K562 (cell line): Measurements from ENCODE around the gene ABLIM2. TPM values are rescaled to one million over a fixed set of nuclear protein-coding genes. Genes with fewer than 3 reads are reported as not detected.
A peak's percentile ranks its signal among the peaks of the same experiment; 100 is the strongest.

Source experiments
- ARID4B ChIP-seq: sonication (generic); formaldehyde crosslinking; IDR thresholded peaks from 2 replicates; pipeline ENCODE4 v1.8.0; 2022; ENCODE audit warnings: mild to moderate bottlenecking, missing genetic modification reagents
- BRD4 ChIP-seq: fragments of 200-600 bp; sonication (generic); IDR thresholded peaks from 2 replicates; pipeline ENCODE4 v1.6.1; 2017; ENCODE audit warnings: inconsistent platforms
- CBFB ChIP-seq: sonication (generic); formaldehyde crosslinking; IDR thresholded peaks from 2 replicates; pipeline ENCODE4 v1.4.0; 2020; ENCODE audit warnings: mild to moderate bottlenecking, missing genetic modification reagents
- COPS2 ChIP-seq: fragments of 450-650 bp; conservative IDR thresholded peaks from 2 replicates; pipeline ENCODE4 v1.6.1; 2016; ENCODE audit warnings: mild to moderate bottlenecking, moderate library complexity
- DIDO1 ChIP-seq: fragments of 450-650 bp; IDR thresholded peaks from 2 replicates; pipeline ENCODE4 v1.6.1; 2016; ENCODE audit warnings: low read depth, missing biosample characterization, missing genetic modification characterization
- ELF1 ChIP-seq: fragments of 200-800 bp; sonication (Bioruptor generic); IDR thresholded peaks from 2 replicates; pipeline ENCODE4 v1.6.1; 2016; ENCODE audit warnings: missing genetic modification characterization, missing compliant biosample characterization
- HBP1 ChIP-seq: fragments of 450-650 bp; formaldehyde crosslinking; IDR thresholded peaks from 2 replicates; pipeline ENCODE4 v1.4.0; 2022; ENCODE audit warnings: missing genetic modification characterization
- HDAC2 ChIP-seq: fragments of 450-650 bp; IDR thresholded peaks from 2 replicates; pipeline ENCODE4 v1.6.1; 2016; ENCODE audit warnings: mild to moderate bottlenecking
- HDAC8 ChIP-seq: fragments of 450-650 bp; IDR thresholded peaks from 2 replicates; pipeline ENCODE4 v1.6.1; 2016; ENCODE audit warnings: mild to moderate bottlenecking, missing genetic modification characterization, moderate library complexity, missing compliant biosample characterization
- HNRNPL ChIP-seq: fragments of 200-400 bp; formaldehyde crosslinking; IDR thresholded peaks from 2 replicates; pipeline ENCODE4 v1.6.1; 2017; ENCODE audit warnings: low read depth, mild to moderate bottlenecking, low read length
- MXD1 ChIP-seq: fragments of 250-450 bp; sonication (Bioruptor Pico); IDR thresholded peaks from 2 replicates; pipeline ENCODE4 v1.8.0; 2021; ENCODE audit warnings: borderline replicate concordance, mild to moderate bottlenecking, moderate library complexity; ENCODE audit not compliant: poor library complexity, severe bottlenecking
- NFXL1 ChIP-seq: fragments of 450-650 bp; formaldehyde crosslinking; IDR thresholded peaks from 2 replicates; pipeline ENCODE4 v1.4.0; 2021; ENCODE audit warnings: mild to moderate bottlenecking
- NUFIP1 ChIP-seq: fragments of 450-650 bp; IDR thresholded peaks from 2 replicates; pipeline ENCODE4 v1.6.1; 2018; ENCODE audit not compliant: partially characterized antibody
- PHF20 ChIP-seq: fragments of 450-650 bp; IDR thresholded peaks from 2 replicates; pipeline ENCODE4 v1.6.1; 2018; ENCODE audit not compliant: partially characterized antibody
- POLR2G ChIP-seq: fragments of 200-400 bp; formaldehyde crosslinking; IDR thresholded peaks from 2 replicates; pipeline ENCODE4 v1.6.1; 2017; ENCODE audit warnings: low read depth, mild to moderate bottlenecking, antibody characterized with exemption, low read length, moderate library complexity
- ZBTB43 ChIP-seq: sonication (generic); formaldehyde crosslinking; IDR thresholded peaks from 2 replicates; pipeline ENCODE4 v1.8.0; 2023; ENCODE audit warnings: mild to moderate bottlenecking, missing genetic modification reagents
- ZFX ChIP-seq: sonication (generic); formaldehyde crosslinking; IDR thresholded peaks from 2 replicates; pipeline ENCODE4 v1.8.0; 2022; ENCODE audit warnings: mild to moderate bottlenecking, missing genetic modification reagents, moderate library complexity
- ZNF140 ChIP-seq: fragments of 250-450 bp; sonication (Bioruptor Pico); IDR thresholded peaks from 2 replicates; pipeline ENCODE4 v1.8.0; 2021; ENCODE audit warnings: moderate library complexity, mild to moderate bottlenecking, inconsistent platforms
- ZNF175 ChIP-seq: fragments of 200-800 bp; sonication (Bioruptor generic); IDR thresholded peaks from 2 replicates; pipeline ENCODE4 v1.6.1; 2016; ENCODE audit warnings: low read depth, mild to moderate bottlenecking, missing genetic modification characterization, missing compliant biosample characterization
- ZNF3 ChIP-seq: fragments of 250-450 bp; sonication (Bioruptor Pico); IDR thresholded peaks from 2 replicates; pipeline ENCODE4 v1.5.0; 2021; ENCODE audit warnings: mild to moderate bottlenecking, moderate library complexity
- ZNF584 ChIP-seq: fragments of 200-800 bp; sonication (Bioruptor generic); IDR thresholded peaks from 2 replicates; pipeline ENCODE4 v1.6.1; 2016; ENCODE audit warnings: low read depth, mild to moderate bottlenecking, missing genetic modification characterization, missing compliant biosample characterization
- ZNF76 ChIP-seq: fragments of 250-450 bp; sonication (Bioruptor Pico); IDR thresholded peaks from 2 replicates; pipeline ENCODE4 v1.4.0; 2020; ENCODE audit warnings: mild to moderate bottlenecking, moderate library complexity, borderline replicate concordance
- ZNF77 ChIP-seq: fragments of 250-450 bp; sonication (Bioruptor Pico); IDR thresholded peaks from 2 replicates; pipeline ENCODE4 v1.5.0; 2020
- polyA plus RNA-seq, 8 experiments: library from polyadenylated mRNA; depleted of rRNA in 4 of 8; stranded (reverse) in 5 of 8; unstranded in 3 of 8; fragments of >200 nt; fragmentation: Nextera tagmentation in 2 of 8; fragmentation: Illumina TruSeq in 1 of 8; extraction: Ambion mirVana in 2 of 8; extraction: Trizol in 1 of 8; gene quantifications; 2 replicates each; pipeline versions ENCODE4 v1.2.1 to v1.2.3, GENCODE V29; 2011 to 2014; ENCODE audit warnings: inconsistent platforms in 1 of 8, missing spikeins in 1 of 8
- total RNA-seq, 7 experiments: library from RNA; depleted of rRNA in 6 of 7; stranded (reverse); fragments of >200 nt in 6 of 7; fragmentation: Illumina TruSeq in 2 of 7; extraction: Trizol in 2 of 7; gene quantifications; 2 replicates each; pipeline versions ENCODE4 v1.2.1 to v1.2.3, GENCODE V29; 2011 to 2021; ENCODE audit warnings: low replicate concordance in 1 of 7

Gene ABLIM2
- total and polyA plus RNA-seq, 9 of the 15 experiments (the other 6 are each of a cell fraction or from before 2014, with no cell fraction given), result not detected

GRCh38 chr4:8200302-8200975 lies 41.8 kb upstream of the ABLIM2 start (continued):
- TF ChIP-seq ZBTB43 (CRISPR knock-in tag) (no peak), MXD1 (CRISPR knock-in tag) (no peak), ZNF584 (CRISPR knock-in tag) (no peak), ELF1 (tag) (no peak), ZNF140 (CRISPR knock-in tag) (no peak), POLR2G (peak; percentile 69; the same call in 1 of the 2 replicates), NFXL1 (CRISPR knock-in tag) (no peak), ZFX (CRISPR knock-in tag) (no peak), HBP1 (CRISPR knock-in tag) (no peak), COPS2 (no peak), ZNF76 (CRISPR knock-in tag) (no peak), ZNF3 (no peak), PHF20 (no peak), ZNF175 (CRISPR knock-in tag) (no peak; the same call in 1 of the 2 replicates), HDAC8 (tag) (no peak), HDAC2 (no peak), HNRNPL (no peak), ZNF77 (no peak), BRD4 (no peak), NUFIP1 (no peak), ARID4B (CRISPR knock-in tag) (no peak), CBFB (CRISPR knock-in tag) (no peak), DIDO1 (no peak)
